Measurements from ENCODE around the gene TOMM5.

GRCh38 chr9:37596504-37596903 lies 4.1 kb upstream of the TOMM5 start:
- TF ChIP-seq CTCF (IDR thresholded peaks at IDR 0.05; ENCODE audit: insufficient read depth, low read length) (no peak), SPI1 (IDR thresholded peaks at IDR 0.05; ENCODE audit: borderline replicate concordance, low read depth) (no peak), REST (IDR thresholded peaks at IDR 0.05; ENCODE audit: insufficient replicate concordance, low read depth) (no peak), POLR2AphosphoS5 (IDR thresholded peaks at IDR 0.05; ENCODE audit: low read depth) (no peak), GABPA (IDR thresholded peaks at IDR 0.05; ENCODE audit: low read depth) (no peak)
